ENCODE data around the gene DAAM2.

GRCh38 chr6:39752835-39753724, 39.1 kb upstream of the DAAM2 start:
- TF ChIP-seq, protein P1, sequence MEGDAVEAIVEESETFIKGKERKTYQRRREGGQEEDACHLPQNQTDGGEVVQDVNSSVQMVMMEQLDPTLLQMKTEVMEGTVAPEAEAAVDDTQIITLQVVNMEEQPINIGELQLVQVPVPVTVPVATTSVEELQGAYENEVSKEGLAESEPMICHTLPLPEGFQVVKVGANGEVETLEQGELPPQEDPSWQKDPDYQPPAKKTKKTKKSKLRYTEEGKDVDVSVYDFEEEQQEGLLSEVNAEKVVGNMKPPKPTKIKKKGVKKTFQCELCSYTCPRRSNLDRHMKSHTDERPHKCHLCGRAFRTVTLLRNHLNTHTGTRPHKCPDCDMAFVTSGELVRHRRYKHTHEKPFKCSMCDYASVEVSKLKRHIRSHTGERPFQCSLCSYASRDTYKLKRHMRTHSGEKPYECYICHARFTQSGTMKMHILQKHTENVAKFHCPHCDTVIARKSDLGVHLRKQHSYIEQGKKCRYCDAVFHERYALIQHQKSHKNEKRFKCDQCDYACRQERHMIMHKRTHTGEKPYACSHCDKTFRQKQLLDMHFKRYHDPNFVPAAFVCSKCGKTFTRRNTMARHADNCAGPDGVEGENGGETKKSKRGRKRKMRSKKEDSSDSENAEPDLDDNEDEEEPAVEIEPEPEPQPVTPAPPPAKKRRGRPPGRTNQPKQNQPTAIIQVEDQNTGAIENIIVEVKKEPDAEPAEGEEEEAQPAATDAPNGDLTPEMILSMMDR (conservative IDR thresholded peaks at IDR 0.05): no peak
- no peak for TF ChIP-seq ZFX (IDR thresholded peaks at IDR 0.05)

All from C4-2B (cell line).